Stromal cell of bone marrow (primary cell): ENCODE results near the gene SMIM13.

Experiments
- DNase-seq: peaks from one replicate; pipeline ENCODE4 v3.0.0-alpha.2; 2012; ENCODE audit warnings: low read depth

Gene SMIM13

DNA sequence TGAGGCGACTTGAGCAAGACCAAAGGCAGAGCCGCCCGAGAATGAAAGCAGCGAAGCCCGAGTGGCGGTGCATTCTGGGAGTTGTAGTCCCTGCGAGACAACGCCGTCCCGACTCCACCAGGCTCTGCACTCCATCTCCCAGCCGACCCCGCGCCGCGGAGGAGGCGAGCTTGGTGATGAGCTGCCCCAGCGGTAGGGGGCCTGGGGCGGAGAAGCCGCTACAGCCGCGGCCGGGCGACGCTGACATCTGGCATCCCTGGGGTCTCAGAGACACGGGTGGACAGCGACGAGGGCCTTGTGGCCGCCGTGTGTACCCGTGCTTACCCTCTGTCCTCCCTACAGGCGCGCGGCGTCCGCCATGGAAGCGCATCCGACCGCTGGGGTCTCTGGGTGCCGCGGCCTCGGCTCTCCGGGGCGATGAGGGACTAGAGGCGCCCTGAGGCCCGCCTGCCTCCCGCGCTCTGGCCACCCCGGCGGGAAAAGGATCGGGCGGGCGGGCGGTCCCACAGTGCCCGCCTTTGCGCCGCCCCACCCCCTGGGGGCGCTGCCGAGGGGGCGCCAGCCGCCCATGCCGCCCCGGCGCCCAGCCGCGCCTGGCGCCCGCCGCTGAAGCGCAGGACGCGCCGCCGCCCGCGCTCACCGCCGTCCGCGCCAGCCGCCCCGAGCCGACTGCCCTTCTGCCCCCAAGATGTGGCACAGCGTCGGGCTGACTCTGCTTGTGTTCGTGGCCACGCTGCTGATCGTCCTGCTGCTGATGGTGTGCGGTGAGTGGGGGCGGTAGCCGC is at the start of gene SMIM13:
TSS of gene SMIM13 (plus strand) at position 209 of the 785 bp plus-strand sequence. CDS start at position 689, 480 bp downstream.
- DNase-seq: peak; percentile 97

DNA sequence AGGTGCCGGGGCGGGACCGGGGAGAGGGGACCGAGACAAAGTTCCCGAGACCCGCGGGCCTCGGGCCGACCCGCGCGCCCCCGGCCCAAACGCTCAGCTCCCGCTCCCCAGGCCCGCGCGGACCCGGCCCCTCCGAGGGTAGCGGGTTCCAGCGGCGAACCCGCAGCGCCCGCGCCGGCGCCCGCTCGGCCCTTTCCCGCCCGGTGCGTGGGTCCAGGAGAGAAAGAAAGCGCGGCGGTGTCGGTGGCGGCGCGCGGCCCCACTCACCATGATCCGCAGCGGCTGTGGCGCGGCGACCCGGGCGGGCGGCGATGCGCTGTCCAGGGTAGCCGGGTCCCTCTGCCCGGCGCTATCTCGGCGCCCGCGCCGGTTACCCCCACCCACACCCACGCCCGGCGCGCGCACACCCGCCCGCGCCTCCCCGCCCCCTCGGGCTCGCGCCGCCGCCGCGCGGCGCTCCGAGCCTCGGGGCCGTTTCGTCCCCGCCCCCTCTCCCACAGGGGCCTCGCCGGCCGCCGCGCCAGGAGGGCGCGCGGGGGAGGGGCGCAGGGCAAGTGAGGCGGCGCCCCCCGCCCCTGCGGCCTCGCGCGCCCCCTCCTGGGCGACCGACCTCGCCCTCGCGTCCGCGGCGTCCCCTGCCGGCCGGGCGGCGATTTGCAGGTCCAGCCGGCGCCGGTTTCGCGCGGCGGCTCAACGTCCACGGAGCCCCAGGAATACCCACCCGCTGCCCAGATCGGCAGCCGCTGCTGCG is 49.5 kb upstream of the SMIM13 start, which contains the start of gene ELOVL2:
TSS of gene ELOVL2 (minus strand) at position 345 of the 751 bp plus-strand sequence. CDS start at position 270, 75 bp downstream.
- no peak for DNase-seq

DNA sequence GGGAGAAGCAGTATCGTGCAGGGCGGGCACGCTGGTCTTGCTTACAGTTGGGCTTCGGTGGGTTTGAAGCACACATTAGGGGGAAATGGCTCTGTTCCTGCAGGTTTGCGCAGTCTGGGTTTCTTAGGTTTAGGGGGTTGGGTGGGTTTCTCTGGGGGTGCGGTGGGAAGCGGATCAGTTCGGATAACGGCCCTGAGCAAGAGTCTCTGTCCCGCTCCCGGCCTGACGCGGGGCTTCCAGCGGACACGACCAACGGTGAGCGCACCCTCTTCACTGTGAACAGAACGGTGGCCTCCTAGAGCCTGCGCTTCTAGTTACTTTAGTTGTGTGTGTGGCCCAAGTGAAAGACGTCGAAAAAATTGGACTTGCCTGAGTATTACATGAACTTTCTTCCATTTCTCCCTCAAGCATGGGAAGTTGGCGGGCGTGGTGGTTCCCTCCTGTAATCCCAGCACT is 48.9 kb upstream of the SMIM13 start:
- no peak for DNase-seq

DNA sequence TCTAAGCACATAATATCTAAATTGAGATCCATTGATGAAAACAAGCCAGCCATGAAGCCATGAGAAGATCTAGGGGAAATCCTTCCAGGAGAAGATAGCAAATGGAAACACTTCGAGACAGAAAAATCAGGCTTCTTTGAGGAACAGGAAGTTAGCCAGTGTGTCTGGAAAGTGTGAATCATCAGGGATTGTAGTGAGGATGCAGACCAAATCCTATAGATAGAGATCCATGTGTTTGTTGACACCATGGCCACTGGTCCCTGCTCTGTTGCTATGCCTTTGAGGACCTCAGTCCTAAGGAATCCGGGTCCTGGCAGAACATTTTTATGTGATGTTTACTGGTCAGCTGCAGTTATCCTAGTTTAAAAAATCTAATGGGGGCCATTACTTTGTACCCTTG is 42.9 kb upstream of the SMIM13 start:
- no peak for DNase-seq

DNA sequence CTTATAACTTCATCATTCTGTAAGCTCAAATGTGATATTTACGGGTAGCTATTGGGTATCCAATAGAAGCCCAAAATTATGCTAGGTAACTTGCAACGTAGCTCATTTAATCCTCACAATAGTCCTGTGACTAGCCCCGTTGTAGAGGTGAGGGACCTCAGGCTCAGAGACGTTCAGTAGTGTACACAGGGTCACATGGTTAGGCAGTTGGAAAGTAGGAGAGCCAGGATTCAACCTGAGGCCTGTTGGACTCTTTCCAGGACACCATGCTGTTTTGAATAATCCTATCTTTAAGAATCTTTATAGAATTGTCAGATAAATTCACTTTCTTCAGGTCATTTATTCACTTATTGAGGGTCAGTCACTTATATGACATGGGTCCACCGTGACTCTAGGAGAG is 40.3 kb upstream of the SMIM13 start:
- DNase-seq: no peak

DNA sequence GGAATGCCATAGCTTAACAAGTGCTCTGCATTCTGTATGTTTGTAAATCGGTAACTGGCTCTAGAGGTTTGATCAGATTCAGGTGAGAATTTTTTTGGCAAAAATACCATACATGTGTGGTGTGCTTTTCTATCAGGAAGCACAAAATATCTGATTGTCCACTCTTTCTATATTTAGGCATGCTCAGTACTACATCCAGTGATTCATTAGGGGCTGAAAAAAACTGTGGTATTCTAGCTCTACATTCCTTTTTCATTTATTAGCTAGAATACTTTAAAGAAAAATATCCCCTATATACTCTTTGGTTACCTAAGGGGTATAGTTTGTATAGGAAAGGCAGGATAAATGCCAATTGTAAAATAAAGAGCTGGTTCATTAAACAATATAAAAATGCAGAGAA is 38.9 kb upstream of the SMIM13 start:
- DNase-seq: no peak

DNA sequence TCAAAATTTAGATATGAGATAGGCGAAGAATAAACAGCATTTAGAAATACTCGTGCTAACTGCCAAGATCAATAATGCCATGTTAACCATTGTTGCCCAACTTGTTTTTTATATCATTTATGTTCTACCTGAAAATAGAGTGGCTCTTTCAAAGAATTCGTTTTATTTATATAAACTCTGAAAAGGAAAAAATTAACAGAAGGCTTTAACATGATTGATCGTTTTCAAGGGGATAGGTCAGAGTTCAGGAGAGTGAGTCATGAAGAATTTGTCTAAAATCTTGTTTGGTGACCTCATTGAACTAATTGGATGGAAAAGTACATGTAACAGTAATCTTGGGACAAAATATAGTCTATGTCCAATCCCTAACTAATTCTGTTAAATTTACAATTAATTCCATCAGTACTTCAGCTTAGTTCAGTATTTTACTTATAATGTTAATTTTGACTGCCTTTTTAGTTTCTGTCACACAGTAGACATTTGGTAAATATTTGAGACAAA is 38.5 kb upstream of the SMIM13 start:
- DNase-seq: no peak

DNA sequence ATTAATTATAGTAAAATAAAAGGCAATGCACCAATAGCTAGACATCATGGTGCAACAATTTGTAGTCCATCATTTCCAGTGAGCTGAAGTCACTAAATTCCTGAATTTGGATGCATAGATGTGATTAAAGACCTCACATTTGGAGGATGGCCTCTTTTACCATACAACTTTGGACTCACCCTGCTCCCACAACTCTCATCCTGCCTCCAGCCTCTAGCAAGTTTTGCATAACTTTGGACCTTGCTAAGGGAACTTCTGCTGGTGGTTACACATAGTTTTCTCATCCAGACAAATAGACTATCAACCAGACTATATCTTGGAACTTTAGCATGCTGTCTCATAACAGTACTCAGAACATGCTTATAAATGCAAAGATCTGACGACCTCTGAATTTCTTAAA is 36.8 kb upstream of the SMIM13 start:
- DNase-seq: no peak

DNA sequence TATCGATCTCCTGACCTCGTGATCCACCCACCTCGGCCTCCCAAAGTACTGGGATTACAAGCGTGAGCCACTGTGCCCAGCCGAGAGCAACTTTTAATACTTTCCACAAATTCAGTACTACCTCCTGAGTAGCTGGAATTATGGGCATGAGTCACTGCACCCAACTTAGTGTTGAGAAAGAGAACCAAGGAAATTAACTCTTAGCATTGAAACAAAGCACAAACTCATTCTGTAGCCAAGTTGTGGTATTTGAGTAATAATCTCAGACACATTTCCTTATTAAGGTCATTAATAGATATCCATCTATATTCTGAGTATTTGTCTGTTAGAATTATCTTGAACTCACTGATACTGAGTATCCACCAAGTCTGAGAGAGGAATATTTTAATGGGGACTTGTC is 35.2 kb upstream of the SMIM13 start:
- no peak for DNase-seq

DNA sequence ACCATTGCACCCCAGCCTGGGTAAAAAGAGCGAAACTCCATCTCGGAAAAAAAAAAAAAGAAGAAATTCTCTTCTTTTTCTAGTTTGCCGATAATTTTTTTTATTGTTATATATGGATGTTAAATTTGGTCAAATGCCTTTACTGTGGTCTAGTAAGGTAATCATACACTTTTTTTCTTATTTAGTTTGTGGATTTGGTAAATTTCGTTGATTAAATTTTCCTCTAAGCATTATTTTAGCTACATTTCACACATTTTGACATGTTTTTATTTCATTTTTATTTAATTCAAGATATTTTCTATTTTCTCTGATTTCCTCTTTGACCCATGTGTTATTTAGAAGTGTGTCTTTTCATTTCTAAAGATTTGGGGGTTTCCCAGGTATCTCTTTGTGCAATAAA is 31.6 kb upstream of the SMIM13 start:
- DNase-seq: no peak

DNA sequence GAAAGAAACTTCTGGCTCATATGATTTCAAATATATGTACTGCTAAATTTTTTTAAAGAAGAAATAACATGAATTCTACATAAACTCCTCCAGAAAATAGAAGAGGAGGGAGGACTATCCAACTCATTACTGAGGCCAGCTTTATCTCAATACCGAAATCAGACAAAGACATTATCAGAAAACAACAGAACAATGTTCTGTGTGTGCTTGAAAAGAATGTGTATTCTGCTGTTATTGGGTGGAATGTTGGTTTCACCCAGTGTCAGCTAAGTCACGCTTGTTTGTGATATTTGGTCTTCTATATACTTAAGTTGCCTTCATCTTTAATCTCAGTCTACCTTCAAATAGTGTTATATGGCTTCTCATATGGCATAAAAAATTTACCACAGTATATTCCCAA is 30.9 kb upstream of the SMIM13 start:
- no peak for DNase-seq

DNA sequence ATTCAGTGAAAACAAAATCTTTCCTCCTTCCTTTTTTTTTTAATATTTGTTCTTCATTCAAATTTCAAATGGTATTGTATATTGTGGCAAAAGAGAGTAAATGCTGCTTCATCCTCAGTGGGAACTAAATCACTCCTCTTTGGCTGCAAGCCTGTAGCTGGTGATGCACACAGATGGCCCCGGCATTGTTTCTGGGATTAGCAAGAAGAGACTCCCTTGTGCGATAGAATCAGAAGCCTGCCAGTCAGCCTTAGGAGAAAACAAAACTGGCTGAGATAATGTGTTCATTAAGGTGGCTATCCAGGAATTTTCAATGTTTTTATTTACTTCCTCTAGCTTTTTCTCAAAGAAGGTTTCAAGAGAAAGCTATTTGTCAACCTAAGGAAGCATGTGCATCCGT is 28.8 kb upstream of the SMIM13 start:
- DNase-seq: no peak

DNA sequence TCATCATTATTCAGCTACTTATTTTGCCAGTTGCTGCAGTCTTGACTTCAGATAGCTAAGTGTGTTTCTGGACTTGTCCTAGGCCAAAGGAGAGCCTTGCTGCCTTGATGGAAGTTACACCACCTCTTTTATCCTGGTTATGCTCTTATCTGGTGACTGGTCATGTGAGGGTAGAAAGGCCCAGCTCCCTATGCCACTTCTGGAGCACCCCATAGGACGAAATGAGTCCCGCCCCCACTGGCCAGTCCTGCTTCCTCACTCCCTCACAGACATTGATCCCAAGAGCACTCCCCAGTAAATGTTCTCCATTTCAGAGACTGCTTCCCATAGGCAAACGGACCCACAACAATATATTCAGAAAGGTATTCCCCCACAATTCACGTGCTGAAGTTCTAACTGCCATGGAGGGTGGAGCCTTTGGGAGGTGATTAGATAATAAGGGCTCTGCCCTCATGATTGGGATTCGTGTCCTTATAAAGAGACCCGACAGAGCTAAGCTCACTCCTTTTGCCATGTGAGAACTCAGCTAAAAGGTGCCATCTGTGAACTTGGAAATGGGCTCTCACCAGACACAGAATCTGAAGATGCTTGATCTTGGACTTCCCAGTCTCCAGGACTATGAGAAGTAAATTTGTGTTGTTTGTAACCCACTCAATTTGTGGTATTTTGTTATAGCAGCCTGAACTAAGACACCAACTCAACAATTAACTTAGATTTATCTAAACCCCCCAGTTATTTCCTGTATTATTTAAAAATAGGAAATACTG is 28.0 kb upstream of the SMIM13 start:
- no peak for DNase-seq

DNA sequence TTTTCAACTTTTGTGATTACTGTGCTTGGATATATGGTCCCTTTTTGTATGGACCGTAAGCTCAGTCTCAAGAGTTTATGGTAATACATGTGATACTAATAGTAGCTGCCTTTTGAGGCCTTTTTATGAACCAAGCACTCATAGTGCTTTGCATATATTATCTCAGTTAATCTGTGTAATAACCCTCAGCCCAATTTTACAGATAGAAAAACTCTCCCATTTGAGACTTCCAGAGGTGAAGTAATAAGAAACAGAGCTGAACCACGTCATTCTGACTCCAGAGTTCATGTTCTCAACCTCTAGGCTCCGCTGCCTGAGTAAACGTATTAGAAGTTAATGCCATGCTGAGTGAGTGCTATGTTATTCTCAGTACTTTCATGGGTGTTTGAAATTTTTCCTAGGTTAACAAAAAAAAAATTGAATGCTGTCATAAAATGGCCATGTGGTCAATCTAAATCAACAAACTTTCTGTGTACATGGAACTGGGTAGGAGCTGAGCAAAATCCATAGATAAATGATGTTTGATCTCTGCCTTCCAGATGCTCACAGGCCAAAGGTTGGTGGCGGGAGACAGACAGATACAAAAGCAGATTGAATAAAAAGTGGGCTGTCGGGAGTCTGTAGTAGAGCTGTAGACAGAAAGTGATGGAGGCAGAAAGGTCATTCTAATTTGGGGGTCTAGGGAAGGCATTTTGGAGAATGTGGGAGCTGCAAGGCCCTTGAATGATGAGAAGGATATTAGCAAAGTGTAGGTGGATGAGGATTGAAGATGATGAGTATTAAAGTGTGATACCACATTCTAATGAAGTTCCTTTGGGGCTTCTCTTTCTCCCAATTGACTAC is 26.9 kb upstream of the SMIM13 start:
- DNase-seq: no peak

DNA sequence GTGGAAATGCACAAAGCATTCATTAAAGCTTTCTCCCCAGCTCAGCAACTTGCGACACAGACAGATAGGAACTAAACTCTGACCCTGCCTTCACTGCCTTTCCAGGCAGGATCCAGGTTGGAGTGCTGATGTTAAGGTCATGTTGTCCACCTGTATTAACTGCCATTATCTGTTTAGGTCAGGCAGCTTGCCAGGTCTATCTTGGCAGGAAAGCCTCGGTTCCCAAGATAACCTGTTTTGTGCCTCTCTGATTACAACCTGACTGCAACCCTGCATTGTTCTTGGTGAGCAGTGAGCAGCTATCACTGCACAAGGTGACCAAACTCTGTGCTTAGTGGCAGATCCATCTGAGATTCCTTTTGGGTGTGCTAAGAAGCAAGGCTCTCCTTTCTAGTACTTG is 26.3 kb upstream of the SMIM13 start:
- DNase-seq: no peak

DNA sequence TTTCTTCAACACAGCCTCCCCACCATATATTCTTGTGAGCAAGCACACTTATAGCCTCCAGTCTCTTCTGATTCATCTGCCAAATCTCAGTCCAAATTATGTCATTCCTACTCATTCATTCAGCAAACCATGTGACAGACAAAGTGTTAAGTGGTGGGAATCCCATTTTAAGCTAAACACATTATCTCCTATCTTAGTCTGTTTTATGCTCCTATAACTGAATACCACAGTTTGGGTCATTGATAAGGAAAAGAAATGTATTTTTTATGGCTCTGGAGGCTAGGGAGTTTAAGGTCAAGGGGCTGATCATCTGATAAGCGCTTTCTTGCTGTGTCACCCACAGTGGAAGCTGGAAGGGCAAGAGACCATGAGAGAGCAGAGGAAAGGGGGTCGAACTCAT is 23.9 kb upstream of the SMIM13 start:
- DNase-seq: no peak

DNA sequence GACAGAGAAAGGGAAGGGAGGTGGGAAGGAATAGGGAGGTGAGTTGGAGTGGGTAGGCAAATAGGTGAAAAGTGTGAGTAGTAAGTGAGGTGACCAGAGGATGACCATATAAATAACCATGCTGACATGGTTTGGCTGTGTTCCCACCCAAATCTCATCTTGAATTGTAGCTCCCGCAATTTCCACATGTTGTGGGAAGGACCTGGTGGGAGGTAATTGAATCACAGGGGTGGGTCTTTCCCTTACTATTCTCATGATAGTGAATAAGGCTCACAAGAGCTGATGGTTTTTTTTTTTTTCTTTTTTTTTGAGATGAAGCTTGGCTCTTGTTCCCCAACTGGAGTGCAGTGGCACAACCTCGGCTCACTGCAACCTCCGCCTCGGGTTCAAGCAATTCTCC is 21.5 kb upstream of the SMIM13 start:
- DNase-seq: no peak

DNA sequence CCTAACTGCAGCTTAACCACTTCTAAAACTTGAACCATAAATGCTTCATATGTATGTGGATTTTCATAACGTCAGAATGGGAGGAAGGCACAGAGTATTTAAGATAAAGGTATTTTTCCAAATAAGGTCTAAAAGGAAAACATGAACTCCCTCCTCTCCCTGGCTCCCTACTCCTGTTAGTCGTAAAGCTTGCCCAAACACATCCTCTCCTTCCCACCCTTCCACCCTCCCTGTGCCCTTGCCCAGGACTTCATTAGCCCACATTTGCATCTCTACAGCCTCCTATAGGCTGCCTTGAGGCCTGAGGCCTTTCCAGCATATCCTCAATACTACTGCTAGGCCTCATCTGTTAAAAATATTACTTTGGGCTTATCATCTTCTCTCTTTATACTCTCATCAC is 17.1 kb upstream of the SMIM13 start:
- no peak for DNase-seq

DNA sequence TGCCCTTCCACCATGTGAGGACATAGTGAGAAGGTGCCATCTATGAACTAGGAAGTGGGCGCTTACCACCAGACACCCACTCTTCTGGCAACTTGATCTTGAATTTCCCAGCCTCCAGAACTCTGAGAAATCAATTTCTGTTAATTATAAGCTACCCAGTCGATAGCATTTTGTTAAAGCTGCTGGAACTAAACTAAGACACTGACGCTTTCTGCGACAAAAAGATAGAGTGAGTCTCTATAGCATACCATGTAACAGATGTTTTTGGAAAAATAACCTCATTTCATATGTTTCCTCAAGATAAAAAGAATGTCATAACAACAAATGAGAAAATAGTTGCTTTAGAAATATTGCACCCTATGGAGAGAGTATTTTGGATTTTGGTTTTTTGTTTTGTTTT is 15.4 kb upstream of the SMIM13 start:
- no peak for DNase-seq

DNA sequence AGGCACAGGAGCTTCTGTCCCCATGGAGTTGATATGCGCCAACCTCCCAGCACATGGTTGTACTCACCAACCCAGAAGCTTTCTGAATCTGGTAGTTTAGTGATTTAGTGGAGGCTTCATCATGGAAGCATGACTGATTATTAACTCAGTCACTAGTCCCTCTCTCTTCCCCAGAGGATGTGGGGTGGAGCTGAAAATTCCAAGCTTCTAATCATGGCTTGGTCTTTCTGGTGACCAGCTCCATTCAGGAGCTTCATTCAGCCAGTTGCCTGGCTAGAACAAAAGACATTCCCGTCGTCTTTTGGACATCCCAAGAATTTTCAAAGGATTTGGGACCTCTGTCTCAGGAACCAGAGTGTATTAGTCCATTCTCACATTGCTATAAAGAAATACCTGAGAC is 13.3 kb upstream of the SMIM13 start:
- no peak for DNase-seq

DNA sequence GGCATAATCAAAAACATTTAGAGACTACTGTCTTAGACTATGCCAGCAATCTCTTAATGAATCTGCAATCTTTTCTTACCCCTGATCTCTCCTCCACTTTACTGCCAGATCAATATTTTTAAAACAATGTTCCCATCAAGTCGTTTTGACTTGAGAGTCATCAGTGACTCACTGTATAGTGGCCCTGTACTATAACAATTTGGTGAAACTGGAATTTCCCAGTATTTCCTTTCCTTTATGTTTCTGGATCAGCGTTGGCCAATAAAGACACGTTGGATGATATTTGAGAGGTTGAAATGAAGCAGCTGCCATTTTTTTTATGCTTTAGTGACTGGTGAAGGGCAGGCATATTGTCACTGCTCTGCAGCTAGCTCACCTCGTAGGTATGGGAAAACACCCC is 10.1 kb upstream of the SMIM13 start:
- no peak for DNase-seq

DNA sequence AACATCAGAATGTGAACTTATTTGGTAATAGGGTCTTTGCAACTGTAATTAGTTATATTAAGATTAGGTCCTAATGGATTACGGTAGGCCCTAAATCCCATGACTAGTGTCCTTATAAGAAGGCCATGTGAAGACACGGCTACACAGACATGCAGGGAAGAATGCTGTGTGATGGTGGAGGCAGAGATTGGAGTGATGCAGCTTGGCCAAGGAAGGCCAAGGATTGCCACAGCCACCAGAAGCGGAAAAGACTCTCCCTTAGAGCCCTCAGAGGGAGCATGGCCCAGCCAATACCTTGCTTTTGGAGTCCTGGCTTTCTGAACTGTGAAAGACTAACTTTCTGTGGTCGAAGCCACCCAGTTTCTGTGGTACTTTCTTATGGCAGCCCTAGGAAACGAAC is 9.7 kb upstream of the SMIM13 start:
- no peak for DNase-seq
